OCI-LY1 (cell line): ENCODE measurements around the gene TTC39C.

Experiments used
- H2AFZ ChIP-seq: fragments of 200-600 bp; sonication (generic), shearing (Covaris generic); 2 replicates; pipeline ENCODE4 v1.6.0; 2014; ENCODE audit warnings: antibody characterized with exemption, mild to moderate bottlenecking, low read length
- H3F3A ChIP-seq: fragments of 200-600 bp; sonication (generic), shearing (Covaris generic); 2 replicates; pipeline ENCODE4 v1.6.0; 2014; ENCODE audit warnings: mild to moderate bottlenecking, antibody characterized with exemption, low read length, moderate library complexity; ENCODE audit not compliant: insufficient read depth
- H3K27ac ChIP-seq: fragments of 200-600 bp; sonication (generic); 2 replicates; pipeline ENCODE4 v1.5.1; 2014; ENCODE audit warnings: low read length, mixed run types, mild to moderate bottlenecking, low read depth; ENCODE audit not compliant: poor library complexity, severe bottlenecking
- H3K27me3 ChIP-seq: fragments of 200-600 bp; sonication (generic); 2 replicates; pipeline ENCODE4 v1.6.0; 2014; ENCODE audit warnings: antibody characterized with exemption, mild to moderate bottlenecking, low read length, moderate library complexity; ENCODE audit not compliant: insufficient read depth
- H3K36me3 ChIP-seq: fragments of 200-600 bp; sonication (generic); 2 replicates; pipeline ENCODE4 v1.6.1; 2014; ENCODE audit warnings: mild to moderate bottlenecking, antibody characterized with exemption, low read length, moderate library complexity, mixed read lengths; ENCODE audit not compliant: insufficient read depth
- H3K4me1 ChIP-seq: fragments of 200-600 bp; sonication (generic); 2 replicates; pipeline ENCODE4 v1.5.1; 2014; ENCODE audit warnings: mild to moderate bottlenecking, low read length, moderate library complexity; ENCODE audit not compliant: insufficient read depth, severe bottlenecking
- H3K4me2 ChIP-seq: fragments of 200-600 bp; sonication (generic), shearing (Covaris generic); 2 replicates; pipeline ENCODE4 v1.6.1; 2014; ENCODE audit warnings: low read length
- H3K4me3 ChIP-seq: fragments of 200-600 bp; sonication (generic); 2 replicates; pipeline ENCODE4 v1.5.1; 2014; ENCODE audit warnings: low read length, low read depth, mild to moderate bottlenecking, mixed read lengths; ENCODE audit not compliant: poor library complexity, severe bottlenecking
- H3K79me2 ChIP-seq: fragments of 200-600 bp; shearing (Covaris generic); 2 replicates; pipeline ENCODE4 v1.6.1; 2016; ENCODE audit warnings: mixed run types, low read length, mixed read lengths; ENCODE audit not compliant: insufficient read depth
- H3K9ac ChIP-seq: fragments of 200-600 bp; sonication (generic), shearing (Covaris generic); 2 replicates; pipeline ENCODE4 v1.6.1; 2014; ENCODE audit warnings: mild to moderate bottlenecking, low read length, mixed read lengths
- H3K9me2 ChIP-seq: fragments of 200-600 bp; sonication (generic), shearing (Covaris generic); 2 replicates; pipeline ENCODE4 v1.6.1; 2014; ENCODE audit warnings: low read depth, mild to moderate bottlenecking, low read length, mixed read lengths
- H3K9me3 ChIP-seq: fragments of 200-600 bp; shearing (Covaris generic); 2 replicates; pipeline ENCODE4 v1.6.1; 2014; ENCODE audit warnings: low read length, mixed read lengths
- H4K20me1 ChIP-seq: fragments of 200-600 bp; sonication (generic), shearing (Covaris generic); 2 replicates; pipeline ENCODE4 v1.6.0; 2016; ENCODE audit warnings: mild to moderate bottlenecking, low read length; ENCODE audit not compliant: insufficient read depth
- EZH2 ChIP-seq: fragments of 200-600 bp; sonication (generic), shearing (Covaris generic); IDR thresholded peaks from 2 replicates; pipeline ENCODE4 v1.8.0; 2017; ENCODE audit warnings: borderline replicate concordance, mixed run types, mild to moderate bottlenecking, antibody characterized with exemption, low read length, moderate library complexity, mixed read lengths
- TF ChIP-seq, protein P1 (sequence below): fragments of 200-600 bp; sonication (generic), shearing (Covaris generic); IDR thresholded peaks from 2 replicates; pipeline ENCODE4 v1.5.1; 2017; ENCODE audit warnings: mild to moderate bottlenecking, antibody characterized with exemption, low read length, moderate library complexity, mixed read lengths

The TTC39C gene

DNA sequence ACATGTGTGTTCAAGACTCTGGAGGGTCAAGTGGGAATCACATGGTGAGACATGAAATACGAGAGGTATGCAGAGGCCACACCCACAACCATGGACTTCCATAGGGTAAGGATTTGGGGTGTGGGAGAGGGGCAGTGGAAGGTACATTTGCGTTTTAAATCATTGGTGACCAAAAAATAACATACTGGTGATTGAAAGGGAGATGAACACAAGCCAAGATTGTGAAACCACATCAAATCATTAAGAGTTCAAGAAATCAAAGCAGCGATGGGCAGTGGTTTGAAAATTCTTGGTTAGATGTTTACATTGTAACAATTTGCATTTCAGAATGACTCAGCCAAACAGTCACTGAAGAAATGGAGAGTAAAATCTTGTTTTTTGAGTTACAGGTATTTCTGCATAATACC lies 122.4 kb downstream of the TTC39C start:
- Histone ChIP-seq H3K9me3 (no peaks in the 10 kb centered on the region), H3K27me3 (peaks cover 3% of the 10 kb centered on the region; the same call in 1 of the 2 replicates), H3K4me2 (no peak overlapping the region), H3K79me2 (no peaks in the 10 kb centered on the region), H3K9ac (no peak overlapping the region), H3K36me3 (no peaks in the 10 kb centered on the region), H3K4me1 (no peaks in the 10 kb centered on the region), H3K27ac (no peak overlapping the region), H3F3A (no peaks in the 10 kb centered on the region), H3K9me2 (no peaks in the 10 kb centered on the region), H2AFZ (no peak overlapping the region), H4K20me1 (no peaks in the 10 kb centered on the region), H3K4me3 (no peak overlapping the region)
- no peak for TF ChIP-seq EZH2
- TF ChIP-seq, protein P1, sequence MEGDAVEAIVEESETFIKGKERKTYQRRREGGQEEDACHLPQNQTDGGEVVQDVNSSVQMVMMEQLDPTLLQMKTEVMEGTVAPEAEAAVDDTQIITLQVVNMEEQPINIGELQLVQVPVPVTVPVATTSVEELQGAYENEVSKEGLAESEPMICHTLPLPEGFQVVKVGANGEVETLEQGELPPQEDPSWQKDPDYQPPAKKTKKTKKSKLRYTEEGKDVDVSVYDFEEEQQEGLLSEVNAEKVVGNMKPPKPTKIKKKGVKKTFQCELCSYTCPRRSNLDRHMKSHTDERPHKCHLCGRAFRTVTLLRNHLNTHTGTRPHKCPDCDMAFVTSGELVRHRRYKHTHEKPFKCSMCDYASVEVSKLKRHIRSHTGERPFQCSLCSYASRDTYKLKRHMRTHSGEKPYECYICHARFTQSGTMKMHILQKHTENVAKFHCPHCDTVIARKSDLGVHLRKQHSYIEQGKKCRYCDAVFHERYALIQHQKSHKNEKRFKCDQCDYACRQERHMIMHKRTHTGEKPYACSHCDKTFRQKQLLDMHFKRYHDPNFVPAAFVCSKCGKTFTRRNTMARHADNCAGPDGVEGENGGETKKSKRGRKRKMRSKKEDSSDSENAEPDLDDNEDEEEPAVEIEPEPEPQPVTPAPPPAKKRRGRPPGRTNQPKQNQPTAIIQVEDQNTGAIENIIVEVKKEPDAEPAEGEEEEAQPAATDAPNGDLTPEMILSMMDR, result no peak

DNA sequence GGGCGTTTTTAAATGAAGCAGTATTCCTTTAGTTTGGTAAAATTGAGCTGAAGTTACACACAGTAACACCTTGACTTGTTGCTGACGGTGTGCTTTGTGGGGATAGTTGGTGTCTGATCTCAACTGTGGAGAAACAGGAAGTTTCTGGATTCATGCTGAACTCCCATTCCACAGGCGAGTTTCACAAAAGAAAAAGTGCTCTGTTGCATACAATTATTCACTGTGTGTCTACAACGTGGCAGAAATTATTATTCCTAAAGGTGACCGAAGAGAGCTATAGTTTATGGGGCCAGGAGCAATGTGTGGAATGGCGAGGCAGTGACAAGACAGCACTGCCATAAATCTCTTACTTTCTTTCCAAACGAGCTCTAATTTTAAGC lies 123.8 kb downstream of the TTC39C start:
- no peak overlapping the region for H2AFZ ChIP-seq
- TF ChIP-seq EZH2, result no peak
- TF ChIP-seq, protein P1, result no peak
- H3K79me2 ChIP-seq, result no peaks in the 10 kb centered on the region
- H3K4me1 ChIP-seq, result no peaks in the 10 kb centered on the region
- peak overlapping the region; percentile 21 for H3K4me3 ChIP-seq
- H3F3A ChIP-seq, result no peaks in the 10 kb centered on the region
- H4K20me1 ChIP-seq, result no peaks in the 10 kb centered on the region
- no peak overlapping the region for H3K9ac ChIP-seq
- no peaks in the 10 kb centered on the region for H3K9me3 ChIP-seq
- no peaks in the 10 kb centered on the region for H3K9me2 ChIP-seq
- H3K27ac ChIP-seq, result no peak overlapping the region
- H3K36me3 ChIP-seq, result no peaks in the 10 kb centered on the region
- peaks cover 3% of the 10 kb centered on the region; the same call in 1 of the 2 replicates for H3K27me3 ChIP-seq
- peak overlapping the region; percentile 33; the same call in 1 of the 2 replicates for H3K4me2 ChIP-seq

- no peak within 1 kb of the TSS for H3K27ac ChIP-seq
- no peaks in the 10 kb centered on the region for H3K36me3 ChIP-seq
- peaks cover 3% of the 10 kb centered on the region; the same call in 1 of the 2 replicates for H3K27me3 ChIP-seq
- H3K9me3 ChIP-seq, result no peaks in the 10 kb centered on the region
- no peaks in the 10 kb centered on the region for H3F3A ChIP-seq
- no peak within 1 kb of the TSS for H2AFZ ChIP-seq
- no peak within 1 kb of the TSS for H3K9ac ChIP-seq
- no peaks in the 10 kb centered on the region for H3K9me2 ChIP-seq
- H3K79me2 ChIP-seq, result no peaks in the 10 kb centered on the region
- no peaks in the 10 kb centered on the region for H4K20me1 ChIP-seq
- TF ChIP-seq, protein P1, result no peak
- TF ChIP-seq EZH2, result no peak
- peak within 1 kb of the TSS; percentile 33 for H3K4me2 ChIP-seq
- peak within 1 kb of the TSS; percentile 21 for H3K4me3 ChIP-seq
- H3K4me1 ChIP-seq, result no peaks in the 10 kb centered on the region
Measured at GRCh38 chr18:24138789-24139616, 124.4 kb downstream of the TTC39C start, which contains the start of gene CABYR. Gene CABYR (plus strand): TSS chr18:24139062. CDS start chr18:24143115, 4,053 bp downstream.
